ENCODE results near the gene CARMIL1.

The CARMIL1 gene

DNA sequence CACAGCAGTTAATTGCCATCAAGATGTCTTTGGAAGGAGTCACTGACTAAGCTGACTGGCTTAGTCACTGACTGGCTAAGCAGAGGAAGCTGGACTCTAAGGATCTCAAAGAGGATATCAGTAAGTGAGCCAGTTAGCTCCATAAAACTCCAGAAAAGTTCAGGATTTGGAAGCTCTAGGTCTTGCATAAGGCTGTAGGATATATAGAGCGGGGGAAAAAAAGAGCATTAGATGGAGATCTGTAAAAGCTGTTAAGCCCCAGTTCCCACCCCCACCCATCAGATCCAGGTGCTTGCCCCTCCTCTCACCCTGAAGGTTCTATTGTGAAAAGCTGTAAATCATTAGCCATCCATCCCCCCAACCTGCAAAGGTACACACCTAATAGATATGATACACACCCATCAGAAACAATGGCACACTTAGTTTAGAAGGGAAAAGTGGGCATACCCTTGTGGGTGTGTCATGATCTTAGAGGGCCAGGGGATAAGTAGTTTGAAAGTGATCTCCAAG, 32.2 kb downstream of the CARMIL1 start:
- DNase-seq (ENCODE audit: low read depth in 2 of 2): no peak

DNA sequence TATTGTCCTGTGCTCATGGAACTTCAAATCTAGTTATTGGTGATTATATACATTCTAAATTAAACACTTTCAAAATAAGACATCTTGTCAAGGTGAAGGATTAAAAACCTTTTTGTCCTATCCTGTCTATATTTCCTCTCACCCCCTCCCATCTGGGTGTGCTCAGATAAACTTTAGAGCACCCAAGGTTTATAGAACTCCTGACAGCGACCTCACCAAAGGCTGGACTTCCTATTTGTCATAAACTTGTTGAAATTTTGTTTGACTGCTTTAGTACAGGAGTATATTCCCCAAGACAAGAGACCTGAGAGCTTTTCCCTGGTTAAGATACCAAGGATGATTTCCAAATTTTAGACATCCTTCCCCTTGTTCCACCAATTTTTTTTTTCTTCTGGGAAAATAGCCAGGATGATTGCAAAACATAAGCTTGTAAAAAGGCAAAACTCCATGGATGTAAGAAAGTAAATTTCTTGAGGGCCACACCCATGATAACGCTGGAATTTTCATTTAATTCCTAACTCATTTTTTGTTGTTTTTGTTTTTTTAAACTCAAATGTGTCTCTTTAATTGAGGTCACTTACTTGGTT, 33.0 kb downstream of the CARMIL1 start:
- DNase-seq (ENCODE audit: low read depth in 2 of 2): no peak

DNA sequence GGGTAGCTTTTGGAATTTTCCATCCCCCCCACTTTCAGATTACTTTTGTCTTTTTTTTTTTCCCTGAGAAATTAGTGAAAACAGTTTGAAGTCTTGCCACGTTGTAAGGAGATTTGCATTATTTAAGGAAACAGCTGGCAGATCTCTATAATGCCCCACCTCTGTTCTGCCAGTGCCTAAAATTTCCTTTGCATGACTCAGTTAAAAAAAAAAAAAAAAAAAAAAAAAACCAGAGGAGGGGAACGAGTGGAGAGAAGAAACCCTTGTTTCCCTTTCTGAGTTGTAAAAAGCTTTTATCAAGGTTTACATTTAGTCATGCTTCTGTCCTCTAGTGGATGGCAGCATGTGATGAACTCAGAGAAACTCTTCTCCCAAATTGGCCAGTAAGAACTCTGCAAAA, 33.5 kb downstream of the CARMIL1 start:
- DNase-seq (ENCODE audit: low read depth in 2 of 2): no peak

DNA sequence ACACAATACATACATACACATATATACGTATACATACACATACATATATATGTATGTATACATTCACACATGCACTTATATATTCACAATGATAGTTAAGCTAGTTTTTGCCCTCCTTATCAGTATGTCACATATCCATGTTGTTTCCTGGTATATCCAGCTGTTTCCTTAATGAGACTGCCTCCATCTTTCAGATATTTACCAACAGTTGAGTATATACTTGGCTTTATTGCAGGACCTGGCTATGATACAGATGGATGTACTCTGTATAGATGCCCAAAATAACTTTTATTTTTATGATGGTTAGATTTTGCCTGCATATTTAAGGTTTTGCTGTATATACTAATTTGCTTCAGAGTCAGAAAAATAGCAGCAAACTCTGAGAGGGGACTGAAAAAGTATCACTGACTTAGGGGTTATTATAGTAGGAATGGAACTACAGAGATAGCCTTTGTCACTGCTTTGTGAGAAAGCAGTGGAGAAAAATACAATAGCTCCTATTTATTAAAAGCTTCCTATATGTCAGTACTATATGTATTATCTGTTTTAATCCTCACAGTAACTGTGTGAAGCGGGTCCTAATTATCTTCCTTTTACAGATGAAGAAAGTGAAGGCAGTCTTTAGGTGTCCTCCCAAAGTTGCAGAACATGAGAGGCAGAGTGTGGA, 35.5 kb downstream of the CARMIL1 start:
- DNase-seq (ENCODE audit: low read depth in 2 of 2): no peak

DNA sequence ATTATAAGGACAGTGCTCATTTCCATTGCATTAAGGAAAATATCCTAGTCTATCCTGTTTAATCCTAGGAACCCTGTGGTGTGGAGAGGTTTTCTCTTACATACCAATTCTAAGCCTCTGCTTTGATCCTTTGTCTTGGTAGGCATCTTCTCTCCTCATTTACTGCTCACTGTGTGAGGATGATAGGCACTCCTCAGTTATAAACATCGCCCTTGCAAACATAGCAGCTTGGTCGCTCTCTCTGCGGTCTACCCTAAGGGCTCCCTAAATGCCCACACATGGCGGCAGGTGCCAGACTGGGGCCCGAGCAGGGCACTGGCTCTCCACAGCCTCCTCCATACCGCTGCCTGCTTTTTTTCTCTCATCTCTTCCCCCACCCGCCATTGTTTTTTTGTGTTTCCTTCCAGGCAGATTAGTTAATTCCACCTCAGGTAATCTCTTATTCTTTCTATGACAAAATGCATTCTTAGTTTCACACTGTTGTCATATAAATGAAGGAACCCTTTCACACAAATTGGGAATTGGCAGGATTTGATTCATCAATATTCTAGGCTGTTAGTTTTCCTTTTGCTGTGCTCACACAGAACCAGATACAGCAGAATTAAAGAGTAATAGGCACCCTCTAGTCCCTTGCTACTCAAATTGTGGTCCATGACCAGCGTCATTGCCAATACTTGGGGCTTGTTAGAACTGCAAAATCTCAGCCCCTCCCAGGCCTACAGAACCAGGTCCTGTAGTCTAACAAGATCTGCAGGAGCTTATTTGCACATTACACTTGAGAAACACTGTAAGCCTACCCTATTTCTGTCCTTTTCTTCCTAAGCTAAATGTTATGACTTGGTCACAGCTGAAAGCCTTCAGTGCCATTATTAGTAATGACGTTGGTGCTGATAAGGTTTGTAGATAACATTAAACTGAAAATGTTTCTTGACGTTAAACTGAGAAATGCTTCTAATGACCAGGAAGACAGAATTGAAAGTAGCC, 36.3 kb downstream of the CARMIL1 start:
- no peak for DNase-seq (ENCODE audit: low read depth in 2 of 2)

DNA sequence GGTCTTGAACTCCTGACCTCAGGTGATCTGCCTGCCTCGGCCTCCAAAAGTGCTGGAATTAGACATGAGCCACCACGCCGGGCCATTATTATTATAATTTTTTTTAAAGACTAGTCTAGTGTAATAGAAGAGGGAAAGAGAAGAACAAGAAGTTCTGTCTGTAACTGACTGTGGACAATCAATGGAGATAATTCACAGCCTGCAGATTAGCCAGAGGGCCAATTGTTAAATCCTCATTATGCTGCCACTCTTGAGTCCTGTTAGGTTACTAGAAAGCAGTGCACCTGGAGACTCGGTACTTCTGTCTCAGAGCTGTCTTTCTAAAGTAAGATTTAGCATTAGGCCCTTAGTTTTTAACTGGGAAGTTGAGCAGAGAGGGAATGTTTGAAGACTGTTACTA, 37.5 kb downstream of the CARMIL1 start:
- no peak for DNase-seq (ENCODE audit: low read depth in 2 of 2)

DNA sequence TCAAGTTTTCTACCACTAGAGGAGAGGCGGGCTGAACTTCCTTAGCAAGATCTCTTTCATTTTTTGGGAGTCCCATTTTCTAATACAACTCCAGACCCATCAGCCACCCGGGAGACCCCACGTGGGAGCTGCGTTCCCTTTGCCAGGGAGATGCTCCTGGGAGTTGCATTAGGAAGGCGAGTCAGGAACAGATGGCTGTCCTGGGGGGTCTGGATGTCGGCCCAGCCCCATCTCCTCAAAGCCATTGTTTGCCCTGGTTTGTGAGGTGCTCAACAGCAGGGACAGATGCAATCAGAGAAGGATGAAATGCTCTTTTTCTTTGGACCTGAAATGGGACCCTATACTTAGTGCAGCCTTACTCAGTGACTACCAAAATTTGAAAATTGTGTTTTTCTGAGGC, 39.4 kb downstream of the CARMIL1 start:
- no peak for DNase-seq (ENCODE audit: low read depth in 2 of 2)

DNA sequence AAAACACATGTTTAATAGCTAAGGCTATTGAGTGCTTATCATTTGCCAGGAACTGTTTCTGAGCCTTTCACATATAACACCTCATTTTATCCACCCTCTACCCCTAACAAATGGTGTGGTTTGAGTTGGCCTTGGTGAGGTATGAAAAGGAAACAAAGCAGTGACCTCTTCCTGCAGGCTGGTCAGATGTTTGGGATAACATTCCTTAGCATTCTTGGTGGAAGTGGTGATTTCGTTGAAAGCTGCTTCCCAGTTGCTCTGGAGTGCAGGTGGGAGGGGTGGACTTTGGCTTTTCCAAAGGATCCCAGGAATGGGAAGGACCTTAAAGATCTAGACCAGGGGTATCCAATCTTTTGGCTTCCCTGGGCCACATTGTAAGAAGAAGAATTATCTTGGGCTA, 41.3 kb downstream of the CARMIL1 start:
- DNase-seq (ENCODE audit: low read depth in 2 of 2): no peak

DNA sequence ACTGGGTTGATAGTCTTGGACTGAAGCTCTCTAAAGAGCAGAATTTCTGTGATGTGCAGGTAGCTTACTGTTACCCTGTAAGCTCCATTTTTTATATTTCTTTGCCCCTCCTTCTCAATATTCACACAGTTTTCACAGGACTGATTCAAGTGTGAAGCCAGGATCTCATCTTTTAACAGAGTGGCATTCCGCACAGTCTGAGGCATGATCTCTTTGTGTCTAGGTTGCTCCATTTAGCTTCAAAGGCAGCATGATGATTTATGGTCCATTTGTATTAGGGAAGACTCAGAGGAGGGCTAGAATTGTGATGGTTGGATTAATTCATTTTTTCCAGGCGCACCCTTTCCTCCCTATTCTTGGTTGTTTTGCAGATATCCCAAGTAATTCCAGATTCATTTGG, 43.5 kb downstream of the CARMIL1 start:
- no peak for DNase-seq (ENCODE audit: low read depth in 2 of 2)

DNA sequence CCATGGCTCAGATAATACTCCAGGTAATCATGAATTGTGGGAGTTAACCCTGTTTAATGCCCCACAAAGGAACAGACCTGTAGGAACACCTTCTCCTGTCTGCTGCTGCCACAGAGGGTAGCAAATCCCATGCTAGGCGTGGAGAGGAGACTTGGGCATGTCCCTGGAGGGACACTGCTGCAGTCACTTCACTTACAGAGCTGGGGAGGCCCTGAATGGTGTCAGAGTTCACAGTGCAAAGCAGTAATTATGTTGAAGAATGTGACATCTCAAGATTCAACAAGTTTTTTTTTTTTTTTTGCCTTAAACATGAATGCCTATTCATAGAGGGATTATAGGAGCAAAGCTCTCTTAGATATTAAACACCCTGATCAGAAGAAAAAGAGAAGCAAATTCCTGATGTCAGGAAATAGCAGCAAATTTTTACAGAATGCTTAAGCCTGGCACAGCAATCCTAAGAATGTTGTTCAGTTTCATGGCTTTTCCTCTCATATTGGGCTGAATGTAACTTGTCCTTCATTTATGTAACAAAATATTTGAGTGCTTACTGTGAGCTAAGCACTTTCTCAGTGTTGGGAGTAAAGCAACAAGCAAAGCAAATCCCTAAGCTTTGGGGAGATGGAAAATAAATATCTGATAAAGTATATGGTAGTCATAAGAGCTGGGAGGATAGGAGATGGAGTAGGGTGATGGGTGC, 45.0 kb downstream of the CARMIL1 start:
- no peak for DNase-seq (ENCODE audit: low read depth in 2 of 2)

DNA sequence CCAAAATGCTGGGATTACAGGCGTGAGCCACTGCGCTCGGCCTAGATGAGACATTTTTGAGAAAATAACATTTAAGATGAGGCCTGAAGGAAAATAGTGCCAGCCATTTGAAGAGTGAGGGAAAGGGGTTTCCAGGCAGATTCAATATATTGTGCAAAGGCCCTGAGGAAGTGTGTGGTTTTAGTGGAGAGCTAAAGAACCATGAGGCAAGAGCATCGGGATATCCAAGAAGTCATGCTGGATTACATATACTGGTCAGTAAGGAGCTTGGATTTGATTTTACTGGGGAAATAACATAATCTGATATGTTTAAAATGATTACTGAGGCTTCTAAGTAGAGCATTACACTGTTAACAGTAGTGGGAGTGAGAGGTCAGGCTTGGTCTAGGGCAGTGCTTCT, 47.0 kb downstream of the CARMIL1 start:
- DNase-seq (ENCODE audit: low read depth in 2 of 2): no peak

DNA sequence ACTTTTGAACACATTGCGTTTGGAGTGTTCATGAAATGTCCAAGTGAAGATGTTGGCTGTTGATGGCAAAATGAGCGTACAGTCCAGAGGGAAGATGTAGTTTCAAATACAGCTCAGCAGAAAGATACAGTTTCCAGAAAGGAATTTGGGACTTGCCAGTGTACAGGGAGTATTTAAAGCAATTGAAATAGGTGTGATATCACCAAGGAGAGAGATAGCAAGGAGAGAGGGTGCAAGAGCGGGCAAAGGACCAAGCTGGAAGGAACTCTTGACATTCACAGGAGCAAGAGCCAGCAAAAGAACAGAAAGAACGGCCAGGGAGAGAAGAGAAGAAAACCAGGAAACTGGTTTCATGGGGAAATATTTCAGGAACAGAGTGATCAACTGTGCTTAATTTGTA, 47.8 kb downstream of the CARMIL1 start:
- DNase-seq (ENCODE audit: low read depth in 2 of 2): no peak

DNA sequence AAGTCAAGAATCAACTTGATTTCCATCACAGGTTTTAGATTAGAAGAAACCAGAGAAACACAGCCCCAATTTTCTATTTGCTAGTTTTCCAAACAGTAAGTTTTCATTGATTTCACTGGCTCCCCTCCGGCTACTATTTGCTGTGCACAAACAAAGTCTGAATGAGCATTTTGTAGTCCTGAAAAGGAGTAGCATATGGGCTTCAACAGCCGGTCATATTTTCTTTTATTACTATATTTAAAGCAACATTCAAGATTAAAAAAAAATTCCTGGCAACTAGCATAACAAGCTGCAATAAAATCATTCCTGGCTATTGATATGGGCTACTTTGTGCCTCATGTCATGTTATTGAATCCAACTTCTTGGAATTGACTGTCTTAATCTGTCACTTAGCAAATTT, 48.3 kb downstream of the CARMIL1 start:
- DNase-seq (ENCODE audit: low read depth in 2 of 2): no peak

DNA sequence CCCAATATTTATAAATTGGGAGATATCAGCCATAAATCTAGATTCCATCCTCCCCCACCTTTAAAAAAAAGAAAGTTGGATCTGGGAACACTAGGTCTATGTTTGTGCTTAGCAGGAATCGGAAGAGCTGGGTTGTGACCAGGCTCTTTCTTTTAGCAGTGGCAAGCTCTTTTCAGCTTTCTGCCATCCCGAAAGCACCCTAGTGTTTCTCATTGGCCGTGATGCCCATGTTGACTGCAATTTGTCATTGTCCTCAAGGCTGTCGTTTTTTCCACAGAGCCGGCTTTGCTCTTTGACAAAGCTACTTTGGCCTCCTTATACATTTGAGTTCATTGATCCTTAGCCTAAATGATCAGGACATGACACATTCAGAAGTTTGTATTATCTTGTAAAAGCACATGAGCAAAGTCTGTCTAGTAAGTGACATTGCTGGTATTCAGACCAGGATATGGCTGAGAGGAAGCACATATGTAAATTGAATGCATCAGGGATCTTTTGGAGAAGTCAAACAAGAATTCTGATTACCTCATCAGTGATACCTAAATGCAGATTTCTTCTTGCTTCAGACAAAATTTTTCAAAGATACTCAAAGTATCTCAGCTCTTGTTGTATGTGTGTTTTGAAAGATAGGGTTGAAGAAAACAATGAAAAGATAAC, 50.1 kb downstream of the CARMIL1 start:
- DNase-seq (ENCODE audit: low read depth in 2 of 2): no peak

DNA sequence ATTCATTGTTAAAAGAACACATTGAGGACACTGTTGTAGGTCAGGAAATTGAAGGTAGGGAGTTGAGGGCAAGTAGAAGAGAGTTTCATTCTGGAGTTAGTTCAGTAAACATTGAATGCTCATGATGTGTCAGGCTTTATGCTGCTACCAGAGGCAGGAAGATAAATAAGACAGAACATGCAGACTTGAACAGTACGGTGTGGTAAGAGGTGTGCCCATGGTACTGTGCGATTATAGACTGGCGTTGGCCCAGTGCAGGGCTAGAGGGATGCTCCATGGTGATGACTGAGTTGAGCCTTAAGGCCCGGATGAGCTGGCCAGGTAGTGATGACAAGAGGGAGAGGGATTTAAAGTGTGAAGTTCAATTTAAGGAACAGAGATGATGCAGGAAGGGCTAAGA, 50.8 kb downstream of the CARMIL1 start:
- no peak for DNase-seq (ENCODE audit: low read depth in 2 of 2)

DNA sequence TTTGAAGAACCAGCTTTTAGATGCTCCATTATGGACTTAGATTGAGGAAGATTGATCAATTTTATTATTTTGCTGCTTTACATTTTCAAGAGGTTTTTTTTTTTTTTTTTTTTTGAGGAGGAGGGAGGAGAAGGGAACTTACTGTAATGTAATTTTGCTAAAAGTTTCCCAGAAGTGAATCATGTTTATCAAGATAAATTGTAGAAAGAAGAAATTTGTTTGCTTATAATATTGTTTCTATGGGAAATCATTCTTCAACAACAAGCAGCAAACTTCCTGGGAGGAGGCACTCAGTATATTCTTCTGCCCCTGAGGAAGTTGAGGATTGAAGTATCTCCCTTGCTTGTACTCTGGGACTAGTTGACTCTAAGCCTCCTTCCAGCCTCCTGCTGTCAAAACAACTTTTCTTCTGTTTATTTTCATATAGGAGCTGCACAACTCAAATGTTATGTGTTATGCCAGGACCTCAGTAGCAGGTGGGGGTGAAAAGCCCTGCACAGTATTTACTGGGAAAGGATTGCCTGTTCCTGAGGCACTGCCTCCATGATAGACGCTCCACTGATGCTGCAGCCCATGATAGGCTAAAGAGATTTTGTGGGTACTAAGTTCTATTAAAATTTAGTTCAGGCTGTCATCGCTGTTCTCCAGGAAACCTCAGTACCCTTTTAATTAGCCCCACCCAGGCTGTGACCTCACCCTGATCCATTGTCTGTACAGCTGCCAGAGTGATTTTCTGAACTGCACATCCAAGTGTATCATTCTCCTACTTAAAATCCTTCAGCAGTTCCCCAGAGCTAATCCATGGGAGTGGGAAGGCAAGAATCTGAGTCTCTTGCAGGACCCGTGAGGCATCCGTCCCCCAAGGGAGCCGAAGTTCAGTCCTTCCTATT, 51.9 kb downstream of the CARMIL1 start:
- DNase-seq (ENCODE audit: low read depth in 2 of 2): no peak

DNA sequence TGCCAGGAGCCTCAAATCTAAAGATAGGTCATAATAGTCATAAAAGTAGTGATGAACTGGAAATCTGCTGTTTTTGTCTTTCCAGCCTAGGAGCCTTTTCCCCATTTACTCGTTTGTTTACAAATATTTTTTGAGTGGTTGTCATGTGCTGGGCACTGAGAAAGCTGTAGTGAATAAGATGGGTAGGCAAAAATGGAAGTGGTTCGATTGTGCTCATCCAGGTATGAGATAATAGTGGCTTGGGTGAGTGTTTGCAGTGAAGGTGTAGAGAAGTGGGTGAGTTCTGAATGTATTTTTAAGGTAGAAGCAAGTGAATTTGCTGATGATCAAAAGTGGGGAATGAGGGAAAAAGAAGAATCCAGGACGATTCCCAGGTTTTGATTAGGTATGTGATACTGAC, 53.0 kb downstream of the CARMIL1 start:
- DNase-seq (ENCODE audit: low read depth in 2 of 2): no peak

DNA sequence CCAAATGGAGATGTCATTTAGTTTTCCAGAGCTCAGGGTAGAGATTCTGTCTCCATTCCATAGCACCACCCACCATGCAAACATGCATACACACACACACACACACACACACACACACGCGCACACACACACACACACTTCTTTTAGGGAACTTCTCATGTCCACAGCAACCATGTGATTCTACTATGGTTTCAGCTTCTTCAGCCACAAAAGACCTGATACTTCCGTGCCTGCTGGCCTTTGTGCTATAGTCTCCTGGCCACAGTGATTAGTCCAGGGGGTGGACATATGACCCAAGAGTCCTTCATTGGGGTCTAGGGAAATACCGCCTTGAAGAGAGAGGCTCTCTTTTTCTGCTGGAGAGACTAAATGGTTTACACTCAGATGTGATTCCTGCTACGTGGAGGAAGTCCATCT, 53.5 kb downstream of the CARMIL1 start:
- no peak for DNase-seq (ENCODE audit: low read depth in 2 of 2)

DNA sequence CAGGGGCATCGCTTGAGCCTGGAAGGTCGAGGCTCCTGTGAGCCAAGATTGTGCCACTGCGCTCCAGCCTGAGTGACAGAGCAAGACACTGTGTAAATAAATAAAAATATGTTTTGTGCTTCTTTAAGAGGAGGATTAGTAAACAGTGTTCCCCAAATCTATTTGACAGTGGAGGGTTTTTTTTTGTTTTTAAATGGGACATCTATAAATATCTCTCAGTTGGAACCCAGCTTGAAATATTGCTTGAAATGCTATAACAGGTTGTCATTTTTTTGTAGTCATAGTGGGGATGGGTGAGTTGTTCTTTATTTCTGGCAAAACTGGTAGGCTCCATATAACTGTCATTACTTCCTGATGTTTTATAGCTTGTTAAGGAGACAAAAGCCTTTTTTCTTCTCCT, 54.3 kb downstream of the CARMIL1 start:
- DNase-seq (ENCODE audit: low read depth in 2 of 2): no peak

DNA sequence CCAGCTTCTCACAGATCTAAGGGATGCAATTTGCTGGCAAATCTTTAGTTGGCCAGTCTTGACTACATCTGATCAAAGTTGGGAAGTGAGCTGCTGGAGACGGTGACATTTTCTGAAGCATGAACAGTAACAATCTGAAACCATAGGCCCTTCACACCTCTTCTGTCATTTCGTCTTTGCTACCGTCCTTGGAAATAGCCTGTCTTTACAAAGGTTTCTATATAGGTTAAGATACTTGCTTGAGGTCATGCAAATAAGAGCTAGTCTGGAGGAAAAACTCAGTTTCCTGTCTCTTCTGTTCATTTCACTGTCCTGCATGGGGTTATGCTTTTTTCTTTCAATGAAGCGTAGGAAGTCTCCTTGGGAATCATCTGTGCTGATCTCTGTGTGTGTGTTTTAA, 55.6 kb downstream of the CARMIL1 start:
- no peak for DNase-seq (ENCODE audit: low read depth in 2 of 2)
